Activated CD8-positive, alpha-beta memory T cell treated with anti-CD3 and anti-CD28 coated beads, Interleukin-2, amount 50 U/mL, for 48 hours (primary cell): ENCODE measurements around the gene MLH3.

ENCODE experiments used
- DNase-seq: peaks from one replicate; pipeline ENCODE4 v3.0.0-alpha.2; 2020

MLH3 gene

GRCh38 chr14:75066691-75067090 is 15.4 kb upstream of the MLH3 start:
- no peak for DNase-seq

- DNase-seq, result no peak
Measured at GRCh38 chr14:75064205-75064567, 12.9 kb upstream of the MLH3 start.

DNA sequence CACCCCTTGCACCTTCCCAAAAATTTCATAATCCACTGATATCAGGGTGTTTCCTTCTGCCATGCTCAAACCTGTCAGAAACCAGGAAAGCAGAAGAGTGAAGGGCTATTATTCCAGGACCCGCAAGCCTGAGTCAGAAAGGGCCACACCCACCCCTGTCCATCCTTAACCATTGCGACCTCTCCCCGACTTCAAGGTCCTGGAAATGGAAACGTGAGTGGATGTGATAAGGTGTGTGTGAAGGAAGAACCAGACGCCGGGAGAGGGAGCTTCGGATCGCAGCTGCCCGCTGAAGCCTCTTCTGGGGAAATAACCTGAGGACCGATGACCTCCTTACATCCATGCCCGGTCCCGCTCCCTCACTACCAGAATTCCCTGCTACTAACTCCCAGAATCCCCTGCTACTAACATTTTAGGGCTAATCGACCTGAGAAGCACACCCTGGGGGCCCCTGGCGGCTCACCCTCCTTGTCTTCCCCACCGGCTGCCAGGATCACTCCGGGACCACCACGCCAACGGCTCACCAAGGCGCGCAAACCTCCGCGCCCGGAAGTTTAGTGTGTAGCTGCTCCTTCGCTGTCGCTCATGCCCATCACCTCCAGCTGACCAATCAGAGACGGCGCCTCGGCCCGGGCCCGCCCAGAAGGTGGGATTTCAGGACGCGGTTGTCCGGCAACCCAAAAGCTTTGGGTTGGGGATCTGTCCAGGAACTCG is 12.4 kb upstream of the MLH3 start, which contains the start of gene ACYP1:
ACYP1 (minus strand) TSS at position 534 of the 714 bp plus-strand sequence; CDS start at position 63, 471 bp downstream.
- peak; percentile 94 for DNase-seq

GRCh38 chr14:75063013-75063412 is 11.7 kb upstream of the MLH3 start:
- no peak for DNase-seq

DNA sequence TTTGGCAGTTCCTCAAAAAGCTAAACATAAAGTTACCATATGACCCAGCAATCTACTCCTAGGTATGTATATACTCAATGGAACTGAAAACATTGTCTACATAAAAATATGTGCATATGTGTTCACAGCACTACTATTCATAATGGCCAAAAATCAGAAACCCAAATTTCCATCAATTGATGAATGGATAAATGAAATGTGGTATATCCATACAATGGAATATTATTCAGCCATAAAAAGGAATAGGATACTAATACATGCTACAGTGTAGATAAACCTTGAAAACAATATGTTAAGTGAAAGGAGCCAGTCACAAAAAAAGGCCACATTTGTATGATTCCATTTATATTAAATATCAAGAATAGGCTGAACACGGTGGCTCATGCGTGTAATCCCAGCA is 9.2 kb upstream of the MLH3 start:
- no peak for DNase-seq

GRCh38 chr14:75059642-75060041 is 8.4 kb upstream of the MLH3 start:
- DNase-seq, result no peak

- no peak for DNase-seq
Measured at GRCh38 chr14:75054421-75054820, 3.2 kb upstream of the MLH3 start.

GRCh38 chr14:75053396-75054291 is 2.4 kb upstream of the MLH3 start:
- no peak for DNase-seq

DNA sequence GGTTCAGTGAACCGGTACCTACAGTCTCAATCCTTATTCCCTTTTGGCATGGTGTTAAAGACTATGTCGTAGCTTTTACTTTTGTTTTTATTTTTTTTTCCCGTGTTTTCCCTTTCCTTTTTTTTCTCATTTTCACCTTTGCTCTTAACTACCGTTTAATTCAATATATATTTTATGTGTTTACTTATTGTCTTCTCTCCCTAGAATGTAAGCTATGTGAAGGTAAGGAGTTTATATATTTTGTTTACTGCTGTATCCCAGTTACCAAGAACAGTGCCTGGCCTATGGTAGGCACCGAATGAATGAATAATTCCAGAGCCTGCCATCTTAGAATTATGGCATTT is 261 bp upstream of the MLH3 start:
- no peak for DNase-seq

DNA sequence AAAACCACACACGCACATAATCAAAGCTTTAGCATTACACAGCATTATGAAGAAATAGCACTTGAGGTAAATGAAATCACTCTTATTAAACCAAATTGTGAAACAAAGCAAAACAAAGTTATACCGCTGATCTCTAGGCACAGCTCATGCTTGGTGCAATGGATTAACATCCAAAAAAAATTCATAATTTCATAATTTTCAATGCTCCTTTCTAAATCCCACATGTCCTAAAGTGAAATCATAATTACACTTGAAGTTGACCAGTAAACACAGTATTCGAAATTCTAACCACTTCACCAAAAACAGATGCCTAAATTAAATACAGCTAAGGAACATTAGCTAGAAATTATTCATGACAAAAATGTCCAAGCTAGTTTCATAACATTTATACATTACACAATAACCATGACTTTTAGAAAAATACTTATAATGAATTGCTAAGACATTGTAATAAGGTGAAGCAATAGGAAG is 1.5 kb downstream of the MLH3 start:
- DNase-seq, result no peak

DNA sequence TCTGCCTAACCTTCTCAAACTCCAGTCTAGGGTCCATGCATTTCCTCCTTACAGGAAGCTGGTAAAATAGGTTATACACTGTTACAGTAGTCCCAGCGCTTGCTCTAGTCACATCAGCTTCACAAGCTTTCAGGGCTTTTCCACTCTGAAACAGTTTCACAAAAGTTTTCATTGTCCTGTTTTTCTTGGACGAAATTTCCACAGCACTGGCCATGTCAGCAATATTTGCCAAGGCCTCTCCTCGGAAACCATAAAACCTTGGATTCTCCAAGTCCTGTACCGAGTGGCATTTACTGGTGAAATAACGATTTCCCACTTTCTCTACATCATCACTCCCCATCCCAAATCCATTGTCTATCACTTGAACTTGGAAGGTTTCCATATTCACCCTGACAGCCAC is 2.1 kb downstream of the MLH3 start:
- DNase-seq, result no peak

- DNase-seq, result no peak
Measured at GRCh38 chr14:75048101-75048500, 3.2 kb downstream of the MLH3 start.

GRCh38 chr14:75047506-75047905 is 3.8 kb downstream of the MLH3 start:
- DNase-seq, result no peak

DNA sequence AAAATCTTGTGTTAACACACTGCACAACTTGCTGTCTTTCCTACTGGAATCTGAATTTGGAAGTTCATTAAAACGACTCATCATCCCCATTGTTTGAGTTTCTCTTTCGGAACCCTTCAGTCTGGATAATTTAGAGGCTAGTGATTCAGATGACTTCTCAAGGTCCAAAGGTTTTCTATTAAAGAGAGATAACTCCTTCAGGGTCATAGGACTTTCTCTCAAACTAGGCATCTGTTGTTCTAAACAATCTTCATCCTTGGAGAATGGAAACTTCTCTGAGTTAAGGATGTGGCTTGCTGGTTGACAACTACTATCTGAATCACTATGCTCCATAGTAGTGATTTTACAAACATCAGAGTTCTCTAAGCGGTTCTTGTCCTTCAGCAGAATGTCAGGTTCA is 4.4 kb downstream of the MLH3 start:
- no peak for DNase-seq

DNA sequence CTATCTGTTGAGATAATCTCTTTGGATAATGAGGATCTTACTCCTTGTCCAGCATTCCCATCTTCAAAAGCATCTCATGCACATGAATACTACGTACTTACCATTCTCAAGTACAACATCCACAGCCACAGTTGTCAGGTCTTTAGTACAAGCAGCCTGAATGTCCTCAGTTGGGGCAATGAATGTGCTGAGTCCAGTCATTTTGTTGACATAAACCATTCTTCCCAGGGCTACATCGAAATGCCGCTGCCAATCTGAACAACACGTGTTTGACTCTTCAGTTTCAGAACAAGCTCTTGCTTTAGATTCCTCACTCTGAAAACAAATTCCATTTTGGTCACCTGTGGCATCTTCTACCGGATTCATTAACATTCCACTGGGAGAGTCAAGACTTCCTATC is 5.0 kb downstream of the MLH3 start:
- DNase-seq, result no peak

- no peak for DNase-seq
Measured at GRCh38 chr14:75044752-75045151, 6.5 kb downstream of the MLH3 start.

DNA sequence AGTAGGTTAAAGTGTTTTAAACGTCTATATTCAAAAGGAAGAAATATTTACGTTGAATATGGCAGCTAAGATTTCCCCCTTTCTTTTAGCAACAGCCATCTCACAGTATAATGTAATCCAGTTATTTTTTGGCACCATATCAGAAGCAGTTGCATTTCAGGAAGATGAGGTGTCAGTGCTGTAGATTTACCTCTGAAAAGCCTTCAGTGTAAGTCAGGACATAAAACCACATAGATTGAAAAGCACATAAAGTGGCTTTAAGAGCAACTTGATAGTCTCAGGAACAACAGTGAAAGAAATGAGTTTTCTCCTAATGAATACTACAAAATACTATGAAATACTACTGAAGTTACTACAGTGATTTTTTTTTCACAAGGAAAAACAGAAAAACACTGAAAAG is 6.9 kb downstream of the MLH3 start:
- DNase-seq, result no peak

DNA sequence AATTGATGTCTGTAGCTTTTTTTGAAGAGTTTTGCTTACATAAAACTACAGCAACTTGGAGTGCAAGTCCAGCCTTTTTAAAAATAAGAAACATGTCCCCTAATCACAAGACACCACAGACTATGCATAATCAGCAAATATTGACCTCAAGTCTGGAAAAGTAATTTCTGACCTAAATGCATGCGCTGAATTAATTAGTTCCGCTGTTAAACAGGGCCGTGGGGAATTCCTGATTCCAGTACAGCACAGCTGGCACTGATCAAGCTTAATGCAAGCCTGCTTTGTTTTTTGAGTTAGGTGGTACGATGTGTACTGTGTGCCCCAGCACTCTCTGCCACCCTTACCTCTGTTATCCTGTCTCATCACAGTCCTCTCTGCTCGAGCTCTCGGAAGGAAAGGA is 9.2 kb downstream of the MLH3 start:
- DNase-seq, result no peak

- DNase-seq, result no peak
Measured at GRCh38 chr14:75041613-75042012, 9.7 kb downstream of the MLH3 start.

- no peak for DNase-seq
Measured at GRCh38 chr14:75040959-75041358, 10.3 kb downstream of the MLH3 start.

DNA sequence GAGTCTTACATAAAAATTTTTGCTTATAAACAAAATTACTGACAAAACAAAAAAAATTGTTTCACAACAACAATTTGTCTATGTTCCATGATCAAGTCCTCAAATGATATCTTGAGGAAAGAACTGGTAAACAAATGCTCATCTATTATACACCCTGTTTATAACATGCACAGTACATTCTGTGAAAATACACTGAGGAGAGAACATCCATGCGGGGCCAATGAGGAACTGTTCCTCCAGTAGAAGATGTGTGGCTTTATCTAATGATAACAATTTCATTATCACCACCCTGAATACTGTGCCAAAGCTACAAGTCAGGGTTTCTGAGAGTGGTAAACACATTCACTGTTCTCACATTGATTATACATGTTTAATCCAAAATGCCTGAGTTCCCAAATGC is 10.8 kb downstream of the MLH3 start:
- DNase-seq, result no peak

- no peak for DNase-seq
Measured at GRCh38 chr14:75032939-75033338, 18.3 kb downstream of the MLH3 start.

DNA sequence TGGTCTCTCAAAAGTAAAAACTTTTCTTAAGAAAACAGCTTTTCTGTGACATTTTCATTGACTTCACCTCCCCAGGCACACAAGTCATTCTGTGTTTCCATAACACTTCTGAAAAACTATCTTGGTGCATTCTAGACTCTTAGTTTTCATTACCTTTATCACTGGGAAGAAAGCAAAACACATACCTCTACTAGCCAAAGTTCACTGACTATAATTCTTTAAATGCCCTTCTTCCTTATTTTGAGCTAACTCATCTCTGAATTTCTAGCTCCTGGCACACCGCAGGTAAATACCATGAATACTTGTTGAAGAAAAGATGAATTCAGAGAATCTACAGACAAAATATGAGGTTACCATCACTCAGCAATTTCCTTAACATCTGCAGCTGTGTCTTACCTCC is 21.1 kb downstream of the MLH3 start:
- no peak for DNase-seq

DNA sequence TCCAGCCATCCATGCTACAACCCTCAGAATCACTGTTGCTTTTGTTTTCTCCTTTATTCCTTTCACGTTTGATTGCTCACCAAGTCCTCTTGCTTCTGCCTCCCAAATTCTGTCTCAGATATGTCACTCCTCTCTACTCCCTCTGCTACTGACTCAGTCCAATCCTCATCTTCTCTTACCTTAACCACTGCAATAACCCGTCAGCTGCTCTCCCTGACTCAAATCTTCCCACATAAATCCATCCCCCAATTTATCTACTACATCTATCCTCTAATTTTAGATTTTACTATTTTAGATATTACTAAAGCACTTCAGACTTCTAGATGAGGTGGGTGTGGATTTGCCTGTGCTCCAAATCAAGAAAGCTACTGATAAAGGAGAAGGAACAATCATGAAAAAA is 25.4 kb downstream of the MLH3 start:
- no peak for DNase-seq
